K562 (cell line): ENCODE results near the gene CAST. TPM values are rescaled to one million over a fixed set of nuclear protein-coding genes. Genes with fewer than 3 reads are reported as not detected.

Experiments
- CAMTA2 ChIP-seq: fragments of 250-450 bp; sonication (Bioruptor Pico); conservative IDR thresholded peaks from 2 replicates; pipeline ENCODE4 v1.5.1; 2022
- CBFA2T2 ChIP-seq: fragments of 450-650 bp; conservative IDR thresholded peaks from 2 replicates; pipeline ENCODE4 v1.6.1; 2017; ENCODE audit warnings: mild to moderate bottlenecking
- CREB5 ChIP-seq: fragments of 250-450 bp; sonication (Bioruptor Pico); IDR thresholded peaks from 2 replicates; pipeline ENCODE4 v1.5.0; 2020; ENCODE audit warnings: mild to moderate bottlenecking
- GATAD2A ChIP-seq: fragments of 450-650 bp; IDR thresholded peaks from 2 replicates; pipeline ENCODE4 v1.6.1; 2017
- GTF2A2 ChIP-seq: IDR thresholded peaks from 2 replicates; pipeline ENCODE4 v1.6.1; 2016; ENCODE audit warnings: mild to moderate bottlenecking, missing genetic modification characterization, missing compliant biosample characterization
- GTF2E2 ChIP-seq: fragments of 200-800 bp; sonication (Bioruptor generic); IDR thresholded peaks from 2 replicates; pipeline ENCODE4 v1.6.1; 2016; ENCODE audit warnings: missing genetic modification characterization, missing compliant biosample characterization
- HNRNPLL ChIP-seq: fragments of 200-400 bp; formaldehyde crosslinking; IDR thresholded peaks from 2 replicates; pipeline ENCODE4 v1.6.1; 2017; ENCODE audit warnings: low read length, low read depth, mild to moderate bottlenecking; ENCODE audit not compliant: poor library complexity, severe bottlenecking
- KLF1 ChIP-seq: fragments of 450-650 bp; IDR thresholded peaks from 2 replicates; pipeline ENCODE4 v1.6.1; 2016; ENCODE audit warnings: missing genetic modification characterization, missing compliant biosample characterization
- MAFK ChIP-seq: IDR thresholded peaks from 2 replicates; pipeline ENCODE4 v1.6.1; 2011; ENCODE audit warnings: low read length, improper control_type of control experiment
- MED1 ChIP-seq: sonication (generic); formaldehyde crosslinking; IDR thresholded peaks from 2 replicates; pipeline ENCODE4 v1.8.1; 2023; ENCODE audit warnings: missing genetic modification reagents, borderline replicate concordance
- NFRKB ChIP-seq: fragments of 450-650 bp; IDR thresholded peaks from 2 replicates; pipeline ENCODE4 v1.6.1; 2016; ENCODE audit warnings: low read depth
- POLR2G ChIP-seq: fragments of 200-400 bp; formaldehyde crosslinking; IDR thresholded peaks from 2 replicates; pipeline ENCODE4 v1.6.1; 2017; ENCODE audit warnings: low read depth, mild to moderate bottlenecking, antibody characterized with exemption, low read length, moderate library complexity
- RBM34 ChIP-seq: fragments of 200-400 bp; formaldehyde crosslinking; IDR thresholded peaks from 2 replicates; pipeline ENCODE4 v1.6.1; 2018; ENCODE audit warnings: low read length, borderline replicate concordance; ENCODE audit not compliant: insufficient read depth
- RNF2 ChIP-seq: sonication (generic); IDR thresholded peaks from 2 replicates; pipeline ENCODE4 v1.6.1; 2016
- SMARCA5 ChIP-seq: fragments of 450-650 bp; IDR thresholded peaks from 2 replicates; pipeline ENCODE4 v1.6.1; 2016
- THAP12 ChIP-seq: fragments of 250-450 bp; sonication (Bioruptor Pico); IDR thresholded peaks from 2 replicates; pipeline ENCODE4 v1.9.0; 2021; ENCODE audit warnings: mild to moderate bottlenecking, inconsistent platforms
- TRIM28 ChIP-seq: fragments of 450-650 bp; IDR thresholded peaks from 2 replicates; pipeline ENCODE4 v1.6.1; 2017
- TSC22D4 ChIP-seq: fragments of 450-650 bp; IDR thresholded peaks from 2 replicates; pipeline ENCODE4 v1.6.1; 2016; ENCODE audit warnings: missing genetic modification characterization, missing biosample characterization, control low read depth
- U2AF2 ChIP-seq: fragments of 200-400 bp; formaldehyde crosslinking; optimal IDR thresholded peaks from 2 replicates; pipeline ENCODE3; 2017; ENCODE audit warnings: low read depth, mild to moderate bottlenecking, low read length
- ZBTB8A ChIP-seq: fragments of 450-650 bp; IDR thresholded peaks from 2 replicates; pipeline ENCODE4 v1.6.1; 2018; ENCODE audit warnings: mild to moderate bottlenecking, moderate library complexity; ENCODE audit not compliant: partially characterized antibody
- polyA plus RNA-seq, 8 experiments: library from polyadenylated mRNA; depleted of rRNA in 4 of 8; stranded (reverse) in 5 of 8; unstranded in 3 of 8; fragments of >200 nt; fragmentation: Nextera tagmentation in 2 of 8; fragmentation: Illumina TruSeq in 1 of 8; extraction: Ambion mirVana in 2 of 8; extraction: Trizol in 1 of 8; gene quantifications; 2 replicates each; pipeline versions ENCODE4 v1.2.1 to v1.2.3, GENCODE V29; 2011 to 2014; ENCODE audit warnings: inconsistent platforms in 1 of 8, missing spikeins in 1 of 8
- total RNA-seq, 7 experiments: library from RNA; depleted of rRNA in 6 of 7; stranded (reverse); fragments of >200 nt in 6 of 7; fragmentation: Illumina TruSeq in 2 of 7; extraction: Trizol in 2 of 7; gene quantifications; 2 replicates each; pipeline versions ENCODE4 v1.2.1 to v1.2.3, GENCODE V29; 2011 to 2021; ENCODE audit warnings: low replicate concordance in 1 of 7
- TF ChIP-seq, protein P1 (sequence below): fragments of 250-450 bp; sonication (Bioruptor Pico); IDR thresholded peaks from 2 replicates; pipeline ENCODE4 v1.5.0; 2021; ENCODE audit warnings: mild to moderate bottlenecking, moderate library complexity

CAST gene
- total and polyA plus RNA-seq, 9 of the 15 experiments (the other 6 are each of a cell fraction or from before 2014, with no cell fraction given) = 55.5 to 136 (median 86.1) TPM

- TF ChIP-seq CAMTA2 (CRISPR knock-in tag) (no peak), POLR2G (peak; percentile 91), NFRKB (peak; percentile 62; the same call in 1 of the 2 replicates), RNF2 (peak; percentile 27; the same call in 1 of the 2 replicates), TSC22D4 (no peak), MED1 (CRISPR knock-in tag) (no peak), CREB5 (CRISPR knock-in tag) (no peak), GTF2A2 (no peak), RBM34 (no peak), GTF2E2 (tag) (peak; percentile 86; the same call in 1 of the 2 replicates), THAP12 (CRISPR knock-in tag) (no peak), CBFA2T2 (peak; percentile 35; the same call in 1 of the 2 replicates), MAFK (no peak), ZBTB8A (no peak), TRIM28 (peak; percentile 41; the same call in 1 of the 2 replicates), SMARCA5 (no peak), HNRNPLL (peak; percentile 63), KLF1 (tag) (no peak; the same call in 1 of the 2 replicates), GATAD2A (peak; percentile 33; the same call in 1 of the 2 replicates), U2AF2 (no peak)
- TF ChIP-seq, protein P1, sequence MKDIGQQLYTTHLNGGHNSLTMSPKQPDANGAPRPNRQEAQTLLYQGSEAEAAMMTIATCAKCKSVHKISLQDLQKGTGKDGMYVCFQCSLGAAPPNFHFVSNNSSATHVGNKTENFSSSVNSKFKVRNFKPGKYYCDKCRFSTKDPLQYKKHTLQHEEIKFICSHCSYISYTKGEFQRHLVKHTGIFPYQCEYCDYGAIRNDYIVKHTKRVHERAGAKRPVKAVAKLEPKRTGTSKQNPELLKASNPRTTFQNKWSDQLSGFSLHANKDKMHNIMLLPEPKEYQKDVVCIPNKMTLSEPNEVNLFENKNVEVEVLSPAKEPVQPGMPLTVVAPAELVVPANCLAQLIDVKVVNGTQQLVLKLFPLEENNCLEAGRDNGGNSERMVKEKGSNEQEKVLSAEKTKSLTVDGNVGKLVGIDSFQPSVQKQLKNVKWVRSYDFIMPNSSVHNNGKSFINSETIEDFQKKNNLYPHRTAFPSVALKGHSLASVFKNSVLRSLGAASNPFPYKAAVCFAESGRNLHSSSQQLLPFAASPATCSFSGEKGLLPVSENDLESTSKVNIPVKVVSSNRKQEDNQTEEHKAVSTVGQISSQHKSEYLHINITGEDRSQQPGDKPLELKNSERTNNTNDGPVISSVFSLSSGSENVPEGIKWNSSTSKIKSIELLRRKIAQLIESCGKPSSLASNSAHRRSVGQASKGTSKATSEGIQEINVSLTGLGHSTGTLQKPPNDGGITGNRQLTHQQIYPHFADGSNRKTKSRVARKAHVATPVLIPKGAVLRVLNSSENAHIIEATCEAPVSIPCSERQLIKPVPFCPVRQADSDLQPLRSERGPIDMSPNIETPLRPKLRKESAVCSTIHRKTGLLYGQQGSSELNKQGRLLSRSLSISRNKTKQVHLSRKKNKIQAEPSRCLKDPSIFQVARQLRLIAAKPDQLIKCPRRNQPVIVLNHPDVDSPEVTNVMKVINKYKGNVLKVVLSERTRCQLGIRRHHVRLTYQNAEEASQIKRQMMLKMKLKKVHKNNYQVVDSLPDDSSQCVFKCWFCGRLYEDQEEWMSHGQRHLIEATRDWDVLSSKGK (CRISPR knock-in tag) = no peak
These were observed 40.6 kb downstream of the CAST start (continued) for GRCh38 chr5:96702503-96703383.
